ENCODE measurements around the gene RBM3. TPM values are rescaled to one million over a fixed set of nuclear protein-coding genes. Genes with fewer than 3 reads are reported as not detected.
"Not testable (repeated sequence)": the region's sequence is repeated elsewhere in the genome, so short reads cannot be mapped to it uniquely, and the experiment has no call there.

The RBM3 gene
- total RNA-seq, 1 donor from 2014 or later: 285 TPM

DNA sequence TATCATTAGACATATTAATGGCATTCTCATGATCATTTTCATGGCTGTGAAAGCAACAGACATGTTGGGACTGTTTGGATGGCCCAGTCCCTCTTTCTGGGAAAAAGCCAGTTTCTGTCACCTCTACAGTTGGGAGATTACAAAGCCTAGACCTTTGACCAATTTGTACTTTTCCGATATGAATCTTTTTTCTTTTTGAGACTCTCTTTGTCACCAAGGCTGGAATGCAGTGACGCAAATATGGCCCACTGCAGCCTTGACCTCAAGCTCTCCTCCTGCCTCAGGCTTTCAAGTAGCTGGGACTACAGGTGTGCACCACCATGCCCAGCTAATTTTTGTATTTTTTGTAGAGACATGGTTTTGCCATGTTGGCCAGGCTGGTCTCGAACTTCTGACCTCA lies 25.4 kb upstream of the RBM3 start:
- TF ChIP-seq, protein P1, sequence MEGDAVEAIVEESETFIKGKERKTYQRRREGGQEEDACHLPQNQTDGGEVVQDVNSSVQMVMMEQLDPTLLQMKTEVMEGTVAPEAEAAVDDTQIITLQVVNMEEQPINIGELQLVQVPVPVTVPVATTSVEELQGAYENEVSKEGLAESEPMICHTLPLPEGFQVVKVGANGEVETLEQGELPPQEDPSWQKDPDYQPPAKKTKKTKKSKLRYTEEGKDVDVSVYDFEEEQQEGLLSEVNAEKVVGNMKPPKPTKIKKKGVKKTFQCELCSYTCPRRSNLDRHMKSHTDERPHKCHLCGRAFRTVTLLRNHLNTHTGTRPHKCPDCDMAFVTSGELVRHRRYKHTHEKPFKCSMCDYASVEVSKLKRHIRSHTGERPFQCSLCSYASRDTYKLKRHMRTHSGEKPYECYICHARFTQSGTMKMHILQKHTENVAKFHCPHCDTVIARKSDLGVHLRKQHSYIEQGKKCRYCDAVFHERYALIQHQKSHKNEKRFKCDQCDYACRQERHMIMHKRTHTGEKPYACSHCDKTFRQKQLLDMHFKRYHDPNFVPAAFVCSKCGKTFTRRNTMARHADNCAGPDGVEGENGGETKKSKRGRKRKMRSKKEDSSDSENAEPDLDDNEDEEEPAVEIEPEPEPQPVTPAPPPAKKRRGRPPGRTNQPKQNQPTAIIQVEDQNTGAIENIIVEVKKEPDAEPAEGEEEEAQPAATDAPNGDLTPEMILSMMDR (IDR thresholded peaks at IDR 0.05; ENCODE audit: insufficient read depth, low read length, poor library complexity, severe bottlenecking): no peak
- Histone ChIP-seq H3K27me3 (ENCODE audit: control insufficient read depth, insufficient read depth, low read length) (no peaks in the 10 kb centered on the region), H3K4me3 (ENCODE audit: low read depth, low read length) (no peak overlapping the region), H3K36me3 (ENCODE audit: control insufficient read depth, insufficient read depth, low read length) (no peaks in the 10 kb centered on the region)
- no peak for DNase-seq (ENCODE audit: low read depth)

DNA sequence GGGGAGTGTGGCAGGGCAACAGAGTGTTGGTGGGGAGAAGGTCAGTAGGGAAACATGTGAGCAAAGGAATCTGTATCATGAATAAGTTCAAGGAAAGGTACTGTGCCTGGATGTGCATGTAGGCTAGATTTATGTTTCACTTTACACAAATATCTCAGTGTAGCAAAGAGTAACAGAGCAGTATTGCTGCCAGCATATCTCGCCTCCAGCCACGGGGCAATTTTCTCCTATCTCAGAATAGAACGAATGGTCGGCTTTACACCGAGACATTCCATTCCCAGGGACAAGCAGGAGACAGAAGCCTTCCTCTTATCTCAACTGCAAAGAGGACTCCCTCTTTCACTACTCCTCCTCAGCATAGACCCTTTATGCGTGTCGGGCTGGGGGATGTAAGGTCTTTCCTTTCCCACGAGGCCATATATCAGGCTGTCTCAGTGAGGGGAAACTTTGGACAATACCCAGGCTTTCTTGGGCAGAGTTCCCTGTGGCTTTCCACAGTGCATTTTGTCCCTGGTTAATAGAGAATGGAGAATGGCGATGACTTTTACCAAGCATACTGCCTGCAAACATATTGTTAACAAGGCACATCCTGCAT lies 18.5 kb upstream of the RBM3 start:
- H3K27me3 ChIP-seq (ENCODE audit: control insufficient read depth, insufficient read depth, low read length); DNase-seq (ENCODE audit: low read depth); H3K4me3 ChIP-seq (ENCODE audit: low read depth, low read length); H3K36me3 ChIP-seq (ENCODE audit: control insufficient read depth, insufficient read depth, low read length): not testable (repeated sequence)

DNA sequence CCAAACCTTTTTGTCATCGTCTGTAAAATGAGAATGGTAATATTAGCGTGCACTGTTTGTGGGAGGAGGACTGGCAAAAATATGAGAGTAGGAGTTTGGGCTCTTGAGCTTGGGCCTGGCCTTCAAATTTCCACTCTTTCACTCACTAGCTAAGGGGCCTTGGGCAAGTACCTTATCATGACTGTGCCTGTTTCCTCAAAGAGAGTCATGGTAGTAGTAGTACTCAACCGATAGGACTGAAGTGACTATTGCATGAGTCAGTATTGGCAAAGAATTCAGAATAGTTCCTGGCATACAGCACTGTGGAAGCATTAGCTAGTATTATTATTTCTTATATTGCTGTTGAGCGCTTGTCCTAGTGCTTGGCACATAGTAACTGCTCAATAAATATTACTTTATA lies 16.0 kb upstream of the RBM3 start:
- TF ChIP-seq, protein P1 (IDR thresholded peaks at IDR 0.05; ENCODE audit: insufficient read depth, low read length, poor library complexity, severe bottlenecking): no peak
- Histone ChIP-seq H3K27me3 (ENCODE audit: control insufficient read depth, insufficient read depth, low read length) (no peaks in the 10 kb centered on the region), H3K36me3 (ENCODE audit: control insufficient read depth, insufficient read depth, low read length) (no peaks in the 10 kb centered on the region), H3K4me3 (ENCODE audit: low read depth, low read length) (no peak overlapping the region)
- no peak for DNase-seq (ENCODE audit: low read depth)

DNA sequence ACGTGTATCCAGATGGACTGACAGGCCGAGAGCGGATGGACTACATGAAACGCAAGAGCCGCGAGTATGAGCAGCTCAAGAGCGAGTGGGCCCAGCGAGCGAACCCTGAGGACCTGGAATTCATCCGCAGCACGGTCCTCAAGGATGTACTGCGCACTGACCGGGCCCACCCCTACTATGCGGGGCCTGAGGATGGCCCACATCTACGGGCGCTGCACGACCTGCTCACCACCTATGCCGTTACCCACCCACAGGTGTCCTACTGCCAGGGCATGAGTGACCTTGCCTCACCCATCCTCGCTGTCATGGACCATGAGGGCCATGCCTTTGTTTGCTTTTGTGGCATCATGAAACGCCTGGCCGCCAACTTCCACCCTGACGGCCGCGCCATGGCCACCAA lies 14.6 kb upstream of the RBM3 start:
- H3K4me3 ChIP-seq (ENCODE audit: low read depth, low read length): no peak overlapping the region
- no peaks in the 10 kb centered on the region for H3K36me3 ChIP-seq (ENCODE audit: control insufficient read depth, insufficient read depth, low read length)
- no peak for DNase-seq (ENCODE audit: low read depth)
- TF ChIP-seq, protein P1 (IDR thresholded peaks at IDR 0.05; ENCODE audit: insufficient read depth, low read length, poor library complexity, severe bottlenecking): no peak
- no peaks in the 10 kb centered on the region for H3K27me3 ChIP-seq (ENCODE audit: control insufficient read depth, insufficient read depth, low read length)

DNA sequence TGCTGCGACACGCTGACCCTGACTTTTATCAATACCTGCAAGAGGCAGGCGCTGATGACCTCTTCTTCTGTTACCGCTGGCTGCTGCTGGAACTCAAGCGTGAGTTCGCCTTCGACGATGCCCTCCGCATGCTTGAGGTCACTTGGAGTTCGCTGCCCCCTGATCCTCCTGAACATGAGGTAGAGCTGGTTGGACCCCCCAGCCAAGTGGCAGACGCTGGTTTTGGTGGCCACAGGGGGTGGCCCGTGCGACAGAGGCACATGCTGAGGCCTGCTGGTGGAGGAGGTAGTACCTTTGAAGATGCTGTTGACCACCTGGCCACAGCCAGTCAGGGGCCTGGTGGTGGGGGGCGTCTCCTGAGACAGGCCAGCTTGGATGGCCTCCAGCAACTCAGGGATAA lies 14.2 kb upstream of the RBM3 start:
- Histone ChIP-seq H3K27me3 (ENCODE audit: control insufficient read depth, insufficient read depth, low read length) (no peaks in the 10 kb centered on the region), H3K36me3 (ENCODE audit: control insufficient read depth, insufficient read depth, low read length) (no peaks in the 10 kb centered on the region), H3K4me3 (ENCODE audit: low read depth, low read length) (no peak overlapping the region)
- no peak for DNase-seq (ENCODE audit: low read depth)
- TF ChIP-seq, protein P1 (IDR thresholded peaks at IDR 0.05; ENCODE audit: insufficient read depth, low read length, poor library complexity, severe bottlenecking): no peak

DNA sequence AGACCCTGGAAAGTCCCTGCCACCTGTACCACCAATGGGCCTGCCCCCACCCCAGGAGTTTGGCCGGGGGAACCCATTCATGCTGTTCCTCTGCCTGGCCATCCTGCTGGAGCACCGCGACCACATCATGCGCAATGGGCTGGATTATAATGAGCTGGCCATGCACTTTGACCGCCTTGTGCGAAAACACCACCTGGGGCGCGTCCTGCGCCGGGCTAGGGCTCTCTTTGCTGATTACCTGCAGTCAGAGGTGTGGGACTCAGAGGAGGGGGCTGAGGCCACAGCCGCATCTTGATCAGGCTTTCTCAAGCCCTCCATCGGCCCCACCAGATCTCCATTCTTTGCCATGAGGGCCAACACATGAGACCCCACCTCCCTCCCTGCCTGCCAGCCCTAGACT lies 13.6 kb upstream of the RBM3 start:
- no peaks in the 10 kb centered on the region for H3K27me3 ChIP-seq (ENCODE audit: control insufficient read depth, insufficient read depth, low read length)
- TF ChIP-seq, protein P1 (IDR thresholded peaks at IDR 0.05; ENCODE audit: insufficient read depth, low read length, poor library complexity, severe bottlenecking): no peak
- DNase-seq (ENCODE audit: low read depth): no peak
- no peak overlapping the region for H3K4me3 ChIP-seq (ENCODE audit: low read depth, low read length)
- no peaks in the 10 kb centered on the region for H3K36me3 ChIP-seq (ENCODE audit: control insufficient read depth, insufficient read depth, low read length)
